SW 1271 (cell line): ENCODE measurements around the gene NODAL.

Experiments used
- DNase-seq, 2 experiments: peaks; one replicate each; lab custom pipeline; 2025; lab: John Stamatoyannopoulos, UW

The NODAL gene

GRCh38 chr10:70462349-70462984 is 21.0 kb upstream of the NODAL start:
- peak in 1 of 2 experiments; percentile 22 for DNase-seq

GRCh38 chr10:70461397-70462348 is 20.2 kb upstream of the NODAL start:
- DNase-seq, result peak in 1 of 2 experiments; percentile 30

DNA sequence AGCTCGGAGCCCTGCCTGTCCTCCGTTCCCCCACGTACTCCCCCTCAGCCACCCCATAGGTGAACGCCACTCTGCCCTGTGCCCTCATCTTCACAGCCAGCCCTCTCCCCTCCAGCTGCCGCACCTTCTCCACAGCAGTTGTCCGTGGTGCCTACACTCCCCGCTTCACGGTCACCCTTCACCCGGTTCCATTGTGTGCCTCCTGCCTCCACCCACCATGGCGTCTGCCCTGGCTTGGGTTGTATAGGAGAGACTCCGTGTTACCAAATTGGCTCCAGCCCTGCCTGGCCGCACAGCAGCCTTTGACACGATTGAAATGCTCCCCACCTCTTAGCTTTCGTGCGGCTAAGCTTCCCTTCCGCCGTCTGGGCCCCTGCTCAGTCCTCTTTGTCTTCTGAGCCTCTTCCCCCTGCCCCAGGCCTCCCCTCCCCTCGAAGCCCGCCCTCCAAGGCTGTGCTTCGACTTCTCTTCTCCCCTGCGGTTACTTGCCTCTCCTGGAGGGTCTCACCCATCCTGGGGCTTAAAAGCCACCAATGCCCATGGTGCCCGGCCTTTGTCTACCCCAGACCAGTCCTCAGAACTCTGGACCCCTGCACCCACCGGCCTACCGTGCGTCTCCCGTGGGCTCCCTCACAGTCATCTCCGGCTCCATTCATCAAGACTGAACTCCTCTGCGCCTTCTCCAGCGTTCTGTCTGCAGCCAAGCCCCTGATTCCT is 18.5 kb upstream of the NODAL start:
- no peak for DNase-seq

- no peak for DNase-seq
Measured at GRCh38 chr10:70459061-70459773, 17.7 kb upstream of the NODAL start.

DNA sequence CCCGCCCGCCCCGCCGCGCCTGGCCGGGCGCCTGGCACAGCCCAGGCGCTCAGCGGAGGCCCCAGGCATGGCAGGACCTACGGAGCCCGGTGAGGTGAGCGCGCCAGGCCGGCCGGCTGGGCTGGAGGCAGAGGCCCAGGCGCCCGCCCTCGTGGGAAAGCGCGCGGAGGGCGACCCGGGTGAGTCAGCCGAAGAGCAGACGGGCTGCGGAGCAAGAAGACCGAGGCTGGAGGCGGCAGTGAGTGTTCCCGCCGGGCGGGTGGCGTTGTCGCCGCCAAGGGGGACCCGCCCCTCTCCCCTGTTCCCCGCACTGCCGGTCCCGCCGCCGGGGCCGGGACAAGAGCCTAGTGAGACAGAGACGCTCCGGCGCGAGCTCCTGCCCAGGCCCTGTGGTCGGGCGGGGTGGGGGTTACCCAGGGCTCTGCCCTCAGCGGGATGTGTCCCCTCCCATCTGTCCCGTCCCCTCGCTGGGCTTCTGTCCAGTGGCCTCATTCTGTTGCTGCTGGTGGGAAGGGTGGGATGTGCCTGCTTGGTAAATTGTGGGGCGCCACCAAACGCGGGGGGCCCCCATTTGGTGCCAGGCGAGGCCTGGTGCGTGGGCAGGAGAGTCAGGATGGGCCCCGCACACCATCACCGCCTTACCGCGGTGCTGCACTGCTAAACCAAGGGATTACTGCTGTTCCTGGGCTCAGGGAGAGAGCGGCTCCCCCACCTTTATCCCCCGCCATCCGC is 17.0 kb upstream of the NODAL start:
- no peak for DNase-seq

DNA sequence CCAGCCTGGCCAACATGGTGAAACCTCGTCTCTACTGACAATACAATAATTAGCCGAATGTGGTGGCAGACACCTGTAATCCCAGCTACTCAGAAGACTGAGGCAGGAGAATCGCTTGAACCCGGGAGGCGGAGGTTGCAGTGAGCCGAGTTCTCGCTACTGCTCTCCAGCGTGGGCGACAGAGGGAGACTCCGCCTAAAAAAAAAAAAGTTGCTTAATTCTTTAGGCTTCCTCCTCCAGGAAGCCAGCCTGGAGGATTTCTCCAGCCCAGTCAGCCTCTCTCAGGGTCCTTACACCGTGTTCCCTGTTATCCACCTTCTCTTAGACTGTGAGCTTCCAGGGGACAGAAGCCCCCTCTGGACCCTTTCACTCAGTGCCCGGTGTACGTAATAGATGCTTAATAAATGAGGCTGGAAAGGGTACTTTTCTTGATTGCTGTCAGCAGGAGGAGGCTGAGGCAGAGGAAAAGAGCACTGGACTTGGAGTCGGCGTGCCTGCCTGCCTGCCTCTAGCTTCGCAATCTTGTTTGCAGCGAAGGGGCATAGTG is 16.4 kb upstream of the NODAL start:
- no peak for DNase-seq

- DNase-seq, result no peak
Measured at GRCh38 chr10:70456164-70456563, 14.7 kb upstream of the NODAL start.

GRCh38 chr10:70455213-70455630 is 13.7 kb upstream of the NODAL start:
- DNase-seq, result no peak

DNA sequence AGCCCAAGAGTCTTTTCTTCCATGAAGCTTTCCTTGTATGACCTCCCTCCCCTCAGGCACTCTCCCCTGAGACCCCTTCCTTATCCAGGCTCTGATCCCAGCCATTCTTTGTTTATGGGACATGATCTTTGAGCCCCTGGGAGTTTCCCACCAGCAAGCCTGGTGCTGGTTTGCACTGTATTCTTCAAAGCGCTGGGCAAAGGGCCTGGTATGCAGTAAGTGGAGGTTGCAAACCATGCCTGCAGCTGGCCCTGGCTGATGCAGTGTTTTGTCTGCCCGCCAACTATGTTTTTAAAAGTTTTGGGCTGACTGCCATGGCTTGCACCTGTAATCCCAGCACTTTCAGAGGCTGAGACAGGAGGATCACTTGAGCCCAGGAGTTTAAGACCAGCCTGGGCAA is 6.8 kb upstream of the NODAL start:
- no peak for DNase-seq

GRCh38 chr10:70445718-70446657 is 4.5 kb upstream of the NODAL start:
- no peak for DNase-seq

DNA sequence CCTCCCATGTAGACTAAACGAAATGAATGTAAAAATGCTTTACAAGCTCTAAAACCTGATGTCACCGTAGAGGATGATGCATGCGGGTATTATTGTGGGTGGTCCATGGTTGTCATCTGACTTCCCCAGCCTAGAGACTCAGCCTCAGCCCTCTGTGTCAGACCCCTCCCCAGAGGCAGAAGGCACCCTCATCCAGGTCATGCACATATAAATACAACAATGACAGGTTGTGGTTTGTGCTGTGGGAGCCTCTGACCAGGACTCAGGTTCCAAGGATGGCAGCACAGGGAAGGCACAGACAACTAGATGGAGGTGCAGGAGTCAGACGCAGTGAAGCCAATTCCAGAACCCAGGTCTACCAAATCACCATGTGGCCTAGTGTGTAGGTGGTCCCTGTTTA is 3.3 kb upstream of the NODAL start:
- DNase-seq, result no peak

DNA sequence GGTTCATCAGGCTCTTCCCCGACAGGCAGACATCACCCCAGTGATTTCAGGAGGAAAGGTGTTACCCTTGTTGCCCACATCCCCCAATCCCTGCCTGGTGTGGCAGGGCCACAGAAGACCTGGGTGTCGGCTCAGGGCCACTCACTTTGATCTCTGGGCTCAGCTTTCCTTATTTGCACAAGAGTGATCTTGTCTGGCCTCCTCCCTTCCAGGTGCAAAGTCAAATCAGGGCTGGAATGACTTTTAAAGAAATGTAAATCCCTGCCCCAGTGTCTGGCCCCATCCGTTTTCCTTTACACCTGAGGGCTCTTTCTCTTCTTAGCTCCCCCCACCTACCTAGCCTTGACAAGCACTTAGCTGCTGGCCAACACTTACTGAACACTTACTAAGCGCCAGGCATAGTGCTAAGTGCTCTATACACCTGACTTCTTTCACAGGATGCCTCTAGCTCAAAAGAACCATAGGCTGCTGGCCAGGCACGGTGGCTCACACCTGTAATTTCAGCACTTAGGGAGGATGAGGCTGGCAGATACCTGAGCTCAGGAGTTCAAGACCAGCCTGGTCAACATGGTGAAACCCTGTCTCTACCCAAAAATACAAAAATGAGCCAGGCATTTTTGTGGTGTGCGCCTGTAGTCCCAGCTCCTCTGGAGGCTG is 979 bp upstream of the NODAL start:
- no peak for DNase-seq

DNA sequence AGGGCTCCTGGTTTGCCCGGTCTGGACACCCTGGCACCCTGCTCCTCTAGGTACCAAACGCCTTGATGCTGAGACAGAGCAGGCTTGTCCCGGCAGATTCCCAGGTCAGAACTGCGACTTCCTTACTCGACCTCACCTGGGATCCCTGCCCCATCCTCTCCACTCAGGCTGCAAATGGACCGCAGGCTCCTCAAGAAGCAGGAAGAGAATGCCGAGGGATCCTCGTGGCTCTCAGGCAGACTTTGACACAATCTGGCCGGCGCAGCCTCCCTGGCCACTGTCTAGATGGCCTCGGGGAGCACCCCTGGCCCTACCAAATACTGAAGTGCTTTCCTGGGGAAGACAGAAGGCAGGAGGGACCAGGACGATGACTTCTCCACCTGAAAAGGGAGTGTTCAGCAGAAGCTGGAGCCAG is 421 bp upstream of the NODAL start:
- no peak for DNase-seq

GRCh38 chr10:70440296-70441160 is 953 bp downstream of the NODAL start:
- DNase-seq, result no peak

GRCh38 chr10:70437721-70438120 is 3.8 kb downstream of the NODAL start:
- no peak for DNase-seq

GRCh38 chr10:70435241-70436085 is 6.0 kb downstream of the NODAL start:
- no peak for DNase-seq

GRCh38 chr10:70433581-70434280 is 7.8 kb downstream of the NODAL start:
- no peak for DNase-seq
